GM19238 (cell line): ENCODE results near the gene ARHGAP18.
"Not testable (repeated sequence)": the region's sequence is repeated elsewhere in the genome, so short reads cannot be mapped to it uniquely, and the experiment has no call there.

Source experiments
- DNase-seq: peaks from one replicate; pipeline ENCODE4 v3.0.0; 2011; ENCODE audit warnings: low spot score; ENCODE audit not compliant: insufficient read length

The ARHGAP18 gene

DNA sequence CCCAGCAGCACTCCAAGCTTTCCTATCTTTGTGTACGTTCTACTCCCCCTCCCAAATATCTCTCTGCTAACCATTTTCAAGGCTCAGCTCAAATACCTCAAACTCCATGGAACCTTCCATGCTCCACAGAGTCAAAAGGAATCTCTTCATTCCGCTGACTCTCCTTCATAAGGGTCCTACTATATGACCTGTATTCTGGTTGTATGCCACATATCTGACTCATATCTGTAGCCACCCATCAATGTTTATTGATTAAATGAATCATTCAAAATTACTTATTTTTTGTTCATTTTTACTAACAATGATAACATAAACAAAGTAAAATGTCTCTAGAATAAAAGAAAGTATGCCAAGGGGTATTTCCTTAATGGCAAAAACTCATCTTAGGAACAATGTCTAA, 123.2 kb downstream of the ARHGAP18 start:
- DNase-seq, result no peak

DNA sequence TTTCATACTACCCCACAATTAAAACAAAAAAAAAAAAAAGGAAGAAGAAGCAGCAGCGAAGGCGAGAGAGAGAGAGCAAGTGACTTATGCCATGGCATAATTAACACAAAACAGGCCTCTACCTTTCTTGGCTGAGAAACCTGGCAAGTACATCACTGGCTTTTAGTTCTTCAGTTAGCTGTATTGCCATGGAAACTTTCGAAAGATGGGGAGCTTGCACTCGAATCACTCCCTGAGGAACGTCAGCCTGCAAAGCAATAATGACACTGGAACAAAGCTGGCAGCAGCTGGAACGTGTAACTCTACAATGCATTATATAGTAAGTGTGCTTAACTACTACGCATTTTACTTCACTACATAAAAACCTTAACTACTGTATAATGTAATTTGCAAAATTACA, 126.1 kb downstream of the ARHGAP18 start:
- no peak for DNase-seq

DNA sequence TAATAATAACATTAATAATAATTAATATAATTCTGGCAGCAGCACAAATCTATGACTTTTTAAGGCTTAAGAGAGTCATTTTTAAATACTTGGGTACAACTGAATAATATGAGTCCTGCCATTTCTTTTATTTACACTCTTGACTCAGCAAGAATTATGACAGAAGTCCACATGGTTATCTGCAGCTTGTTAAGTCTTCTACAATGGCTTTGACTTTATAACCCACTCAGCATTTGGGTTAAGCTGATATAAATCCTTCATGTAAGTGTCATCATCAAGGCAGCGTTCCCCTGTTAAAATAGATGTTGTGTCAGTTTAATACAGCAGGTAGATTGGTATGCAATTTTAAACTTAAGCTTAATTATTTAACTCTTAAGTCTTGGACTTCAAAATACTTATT, 131.7 kb downstream of the ARHGAP18 start:
- DNase-seq, result no peak

DNA sequence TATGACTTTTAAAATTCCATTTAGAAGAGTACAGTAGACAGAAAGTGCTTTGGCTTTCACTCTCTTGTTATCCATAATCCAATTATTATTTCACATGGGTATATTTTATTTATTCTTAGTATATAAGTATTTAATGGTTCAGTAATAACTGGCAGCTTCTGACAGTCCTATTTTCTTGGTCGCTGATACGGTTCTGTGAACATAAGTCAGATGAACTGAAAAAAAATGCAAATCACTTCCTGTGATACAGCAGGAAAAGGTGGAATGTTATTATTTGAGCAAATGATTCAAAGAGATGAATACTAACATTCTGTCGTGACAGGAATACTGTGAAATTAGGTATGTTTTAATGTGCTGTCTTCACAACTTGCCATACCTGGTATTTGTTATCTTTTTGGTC, 132.3 kb downstream of the ARHGAP18 start:
- DNase-seq, result no peak

DNA sequence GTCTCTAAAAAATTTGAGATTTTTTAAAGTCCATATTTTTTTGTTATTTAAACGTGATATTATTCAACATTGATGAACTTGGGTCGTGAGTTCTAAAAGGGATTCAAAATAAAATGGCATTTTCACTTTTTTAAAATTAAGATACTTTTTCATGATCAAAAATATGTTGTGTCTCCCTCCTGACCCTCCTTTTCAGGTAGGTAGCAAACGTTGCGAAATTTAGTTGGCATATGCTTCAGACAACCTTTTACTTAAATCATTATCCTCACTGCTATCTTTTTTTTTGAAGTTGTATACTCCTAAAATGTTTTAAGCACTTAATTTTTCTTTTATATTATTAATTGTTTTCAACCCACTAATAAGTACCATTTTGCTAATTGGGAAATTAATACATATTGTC, 133.5 kb downstream of the ARHGAP18 start:
- DNase-seq, result no peak

DNA sequence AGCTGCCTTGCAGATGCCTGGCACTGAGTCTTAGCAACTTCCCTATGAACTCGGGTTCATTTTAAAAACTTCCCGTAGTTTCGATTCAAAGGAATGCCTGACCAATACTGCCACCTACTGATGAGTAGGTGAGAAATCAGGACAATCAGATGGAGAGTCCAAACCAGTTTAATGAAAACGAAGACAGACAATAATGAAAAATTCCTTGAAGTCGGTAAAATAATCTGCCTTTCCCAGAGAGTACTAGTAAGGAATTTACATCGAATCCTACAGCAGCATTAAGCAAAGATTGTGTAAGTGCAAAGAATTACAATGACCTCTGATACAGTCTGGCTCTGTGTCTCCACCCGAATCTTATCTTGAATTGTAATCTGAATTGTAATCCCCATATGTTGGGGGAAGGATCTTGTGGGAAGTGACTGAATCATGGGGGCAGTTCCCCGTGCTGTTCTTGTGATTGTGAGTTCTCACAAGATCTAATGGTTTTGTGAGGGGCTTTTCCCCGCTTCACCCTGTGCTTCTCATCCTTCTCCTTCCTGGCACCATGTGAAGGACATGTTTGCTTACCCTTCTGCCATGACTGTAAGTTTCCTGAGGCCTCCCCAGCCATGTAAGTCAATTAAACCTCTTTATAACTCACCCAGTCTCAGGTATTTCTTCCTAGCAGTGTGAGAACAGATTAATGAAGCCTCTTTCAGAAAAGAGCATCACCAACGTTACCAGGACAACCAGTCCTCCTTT, 134.4 kb downstream of the ARHGAP18 start:
- no peak for DNase-seq

DNA sequence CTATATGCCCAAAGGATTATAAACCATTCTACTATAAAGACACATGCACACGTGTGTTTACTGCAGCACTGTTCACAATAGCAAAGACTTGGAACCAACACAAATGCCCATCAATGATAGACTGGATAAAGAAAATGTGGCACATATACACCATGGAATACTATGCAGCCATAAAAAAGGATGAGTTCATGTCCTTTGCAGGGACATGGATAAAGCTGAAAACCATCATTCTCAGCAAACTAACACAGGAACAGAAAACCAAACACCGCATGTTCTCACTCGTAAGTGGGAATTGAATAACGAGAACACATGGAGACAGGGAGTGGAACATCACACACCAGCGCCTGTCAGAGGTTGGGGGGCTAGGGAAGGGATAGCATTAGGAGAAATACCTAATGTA, 135.4 kb downstream of the ARHGAP18 start:
- not testable (repeated sequence) for DNase-seq

DNA sequence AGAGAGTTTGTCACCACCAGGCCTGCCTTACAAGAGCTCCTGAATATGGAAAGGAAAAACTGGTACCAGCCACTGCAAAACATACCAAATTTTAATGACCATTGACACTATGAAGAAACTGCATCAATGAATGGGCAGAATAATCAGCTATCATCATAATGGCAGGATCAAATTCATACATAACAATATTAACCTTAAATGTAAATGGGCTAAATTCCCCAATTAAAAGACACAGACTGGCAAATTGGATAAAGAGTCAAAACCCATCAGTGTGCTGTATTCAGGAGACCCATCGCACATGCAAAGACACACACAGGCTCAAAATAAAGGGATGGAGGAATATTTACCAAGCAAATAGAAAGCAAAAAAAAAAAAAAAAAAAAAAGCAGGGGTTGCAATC, 139.0 kb downstream of the ARHGAP18 start:
- DNase-seq, result not testable (repeated sequence)

DNA sequence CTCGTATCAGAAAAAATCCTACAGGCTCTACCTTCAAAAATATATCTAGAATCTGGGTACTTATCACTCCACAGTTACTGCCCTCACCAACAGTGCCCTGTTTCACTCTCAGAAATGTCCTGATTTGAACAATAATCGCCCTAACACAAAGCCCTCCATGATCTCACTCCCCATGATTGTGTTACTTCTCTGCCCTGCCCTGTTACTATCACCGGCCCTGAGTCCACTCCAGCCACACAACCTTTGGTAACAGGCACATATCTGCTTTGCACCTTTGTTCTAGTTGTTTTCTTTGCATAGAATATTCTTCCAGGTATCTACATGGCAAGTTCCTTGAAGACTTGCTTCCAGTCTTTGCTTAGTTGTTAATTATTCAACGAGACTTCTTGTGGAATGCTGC, 142.0 kb downstream of the ARHGAP18 start:
- no peak for DNase-seq

DNA sequence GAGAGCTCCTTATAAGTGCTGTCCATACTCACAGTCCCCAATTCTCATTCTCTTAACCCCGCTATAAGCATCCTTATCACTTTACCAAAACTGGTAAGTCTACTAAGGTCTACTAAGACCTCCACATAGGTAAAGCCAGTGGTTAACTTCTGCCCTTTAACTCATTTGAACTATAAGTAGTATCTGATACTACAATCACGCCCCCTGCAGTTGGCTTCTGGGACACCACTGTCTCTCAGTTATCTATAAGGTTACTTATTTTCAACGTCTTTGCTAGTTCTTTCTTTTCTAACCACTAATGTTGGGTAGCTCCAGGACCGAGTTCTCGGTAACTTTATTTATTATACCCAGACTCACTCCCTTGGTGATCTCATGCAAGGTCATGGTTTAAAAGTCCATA, 142.6 kb downstream of the ARHGAP18 start:
- no peak for DNase-seq

DNA sequence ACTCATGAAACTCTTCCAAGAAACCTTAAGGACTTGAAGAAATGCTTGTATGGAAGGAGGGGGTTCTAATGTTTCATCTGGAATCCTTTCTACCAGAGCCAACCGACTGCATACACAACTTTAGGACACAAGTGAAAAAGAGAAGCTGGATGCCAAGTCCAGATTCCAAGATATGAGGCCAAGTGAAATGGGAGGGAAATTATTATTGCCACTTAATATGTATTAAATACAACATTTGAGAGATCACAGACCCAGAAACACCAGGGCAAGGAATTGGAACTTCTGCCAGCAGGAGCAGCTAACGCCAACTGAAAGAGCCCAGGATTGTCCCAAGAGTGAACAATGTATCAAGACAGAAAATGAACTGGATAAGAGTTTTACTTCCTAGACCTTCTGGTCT, 144.2 kb downstream of the ARHGAP18 start:
- DNase-seq, result no peak

DNA sequence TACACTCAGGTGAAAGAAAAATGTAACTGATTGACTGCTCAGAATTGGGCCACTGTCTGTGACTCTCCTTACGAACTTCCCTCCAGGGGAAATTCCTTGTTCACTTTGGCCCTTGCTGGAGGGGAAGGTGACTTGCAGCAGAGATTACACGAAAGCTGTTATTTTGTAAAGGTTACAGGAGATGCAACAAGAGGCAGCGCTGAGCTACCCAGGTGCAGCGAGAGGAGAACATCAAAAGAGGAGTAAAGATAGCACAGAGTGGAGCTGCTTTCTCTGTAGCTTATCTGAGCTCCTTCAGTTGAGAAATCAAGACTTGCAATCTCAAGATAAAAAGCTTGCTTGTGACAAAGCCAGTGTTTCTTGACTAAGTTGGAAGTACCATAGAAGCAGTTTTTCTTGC, 144.6 kb downstream of the ARHGAP18 start:
- DNase-seq, result no peak

DNA sequence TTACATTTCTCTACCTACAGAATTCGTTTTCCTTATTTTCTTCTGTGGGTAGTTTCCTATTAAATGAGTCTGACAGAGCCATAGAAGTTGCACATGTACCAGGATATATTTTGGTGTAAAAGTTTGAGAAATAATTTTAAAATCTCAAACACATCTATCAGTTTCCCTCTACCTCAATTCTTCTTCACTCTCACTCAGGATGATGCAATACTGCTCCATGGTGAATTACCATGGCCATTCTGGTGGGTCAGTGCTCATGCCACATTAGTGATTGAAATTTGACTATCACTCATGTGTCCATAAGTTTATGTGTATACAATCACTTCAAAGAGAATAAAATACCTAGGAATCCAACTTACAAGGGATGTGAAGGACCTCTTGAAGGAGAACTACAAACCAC, 151.7 kb downstream of the ARHGAP18 start:
- DNase-seq, result no peak

DNA sequence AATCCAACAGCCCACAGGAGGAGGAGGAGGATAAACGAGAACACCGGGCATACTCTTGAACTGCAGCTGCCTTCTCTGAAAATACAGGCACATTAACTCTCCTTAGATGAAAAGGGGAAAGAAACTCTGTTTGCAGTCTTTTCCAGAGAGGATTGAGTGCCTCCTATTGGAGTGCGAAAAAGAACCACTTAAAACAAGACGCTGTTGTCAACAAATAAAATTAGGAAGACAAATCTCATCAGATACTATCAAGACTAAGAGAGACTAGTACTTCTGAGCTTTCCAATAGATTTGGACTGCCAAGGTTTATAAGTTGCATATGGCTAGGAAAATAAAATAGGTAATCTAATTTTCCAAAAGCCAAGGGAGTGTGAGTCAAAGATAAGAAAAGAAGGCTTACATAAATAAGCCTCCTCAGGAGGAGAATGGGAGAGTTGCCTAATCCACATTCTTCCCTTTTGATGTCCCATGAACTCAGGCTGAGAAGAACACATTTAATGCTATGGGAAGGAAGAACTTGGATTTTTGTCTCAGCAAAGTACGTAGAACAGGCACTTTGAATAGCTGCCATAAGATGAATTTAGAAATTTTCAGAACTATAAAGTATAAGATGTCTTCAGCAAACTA, 154.7 kb downstream of the ARHGAP18 start:
- DNase-seq, result no peak

DNA sequence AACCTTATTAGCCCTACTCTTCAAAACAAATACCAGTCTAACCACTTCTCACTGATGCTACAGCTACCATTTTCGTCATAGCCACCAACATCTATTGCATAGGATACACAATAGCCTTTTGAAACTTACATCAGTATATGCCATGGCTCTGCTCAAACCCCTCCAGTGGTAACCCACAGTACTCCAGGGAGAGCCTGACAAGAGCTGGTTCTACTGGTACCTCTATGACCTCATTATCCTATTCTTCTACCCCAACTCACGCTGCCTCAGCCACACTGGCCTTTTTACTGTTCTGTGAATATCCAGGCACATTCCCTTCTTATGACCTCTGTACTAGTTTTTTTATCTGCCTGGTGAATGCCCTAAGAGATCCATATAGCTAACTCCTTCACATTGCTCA, 157.6 kb downstream of the ARHGAP18 start:
- DNase-seq, result no peak

DNA sequence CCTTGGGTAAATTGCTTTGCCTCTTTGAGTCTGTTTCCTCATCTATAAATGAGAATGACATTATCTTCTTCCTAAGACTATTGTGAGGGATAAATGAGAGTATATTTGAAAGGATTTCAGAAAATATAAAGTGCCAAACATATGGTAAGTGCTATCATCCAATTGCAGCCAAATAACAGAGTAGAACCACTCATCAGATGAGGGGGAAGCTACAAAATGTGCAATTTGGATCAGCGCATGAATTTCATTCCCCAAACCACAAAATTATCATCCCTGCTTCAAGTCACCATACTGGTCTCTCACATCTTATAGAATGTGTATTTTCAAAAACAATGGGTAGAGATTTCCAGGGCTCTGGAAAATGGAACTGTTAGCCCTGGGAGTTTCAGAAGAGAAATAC, 158.5 kb downstream of the ARHGAP18 start:
- DNase-seq, result no peak

DNA sequence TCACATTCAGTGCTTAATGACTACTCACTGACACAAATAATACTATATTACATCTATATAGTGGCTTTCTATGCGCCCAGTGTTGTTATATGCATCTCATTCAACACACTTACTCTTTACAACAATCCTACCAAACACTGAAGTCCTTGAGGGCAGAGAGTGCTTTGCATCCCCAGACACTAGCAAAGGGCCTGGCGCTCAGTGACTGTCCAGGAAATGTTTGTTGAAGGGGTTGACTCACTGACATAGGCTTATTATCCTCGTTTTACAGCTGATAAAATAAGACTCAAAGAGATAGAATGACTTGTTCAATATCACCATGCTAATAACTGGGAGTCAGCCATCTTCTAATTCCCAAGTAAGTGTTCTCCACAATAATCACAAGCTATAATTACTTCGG, 163.3 kb downstream of the ARHGAP18 start:
- DNase-seq, result no peak

DNA sequence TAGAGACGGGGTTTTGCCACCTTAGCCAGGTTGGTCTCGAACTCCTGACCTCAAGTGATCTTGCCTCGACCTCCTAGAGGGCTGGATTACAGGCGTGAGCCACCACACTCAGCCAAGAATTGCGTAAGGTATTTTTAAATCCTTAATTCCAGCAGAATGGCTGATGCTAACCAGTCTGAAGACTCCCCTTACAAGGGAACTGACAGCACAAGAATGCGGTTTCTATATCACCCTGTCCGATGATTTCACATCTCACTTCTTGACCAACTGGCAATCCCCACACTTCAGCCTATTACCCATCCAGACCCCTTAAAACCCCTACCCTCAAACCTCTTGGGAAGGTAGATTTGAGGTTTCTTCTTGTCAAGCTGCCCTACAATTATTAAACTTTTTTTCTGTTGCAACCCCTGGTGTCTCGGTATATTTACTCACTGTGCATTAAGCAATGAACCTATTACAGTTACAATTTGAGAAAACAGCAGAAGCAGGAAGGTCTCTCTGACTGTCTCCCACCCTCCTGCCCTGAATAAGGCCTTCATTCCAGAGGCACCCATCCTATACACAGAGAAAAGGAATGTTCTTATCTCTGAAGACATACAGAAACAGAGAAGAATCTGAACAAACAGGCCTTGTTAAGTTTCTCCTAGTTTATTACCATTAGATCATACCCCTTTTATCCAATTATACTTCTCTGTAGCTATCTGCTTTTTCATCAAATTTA, 164.9 kb downstream of the ARHGAP18 start:
- no peak for DNase-seq

DNA sequence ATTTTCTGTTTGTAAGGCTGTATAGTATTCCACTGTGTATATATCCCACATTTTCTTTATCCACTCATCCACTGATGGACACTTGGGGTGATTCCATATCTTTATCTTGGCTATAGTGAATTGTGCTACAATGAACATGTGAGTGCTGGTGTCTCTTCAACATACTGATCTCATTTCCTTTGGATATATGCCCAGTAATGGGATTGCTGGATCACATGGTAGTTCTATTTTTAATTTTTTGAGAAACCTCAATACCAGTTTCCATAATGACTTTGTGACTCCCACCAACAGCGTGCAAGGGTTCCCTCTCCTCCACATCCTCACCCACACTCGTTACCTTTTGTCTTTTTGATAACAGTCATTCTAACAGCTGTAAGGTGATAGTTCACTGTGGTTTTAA, 166.0 kb downstream of the ARHGAP18 start:
- no peak for DNase-seq

DNA sequence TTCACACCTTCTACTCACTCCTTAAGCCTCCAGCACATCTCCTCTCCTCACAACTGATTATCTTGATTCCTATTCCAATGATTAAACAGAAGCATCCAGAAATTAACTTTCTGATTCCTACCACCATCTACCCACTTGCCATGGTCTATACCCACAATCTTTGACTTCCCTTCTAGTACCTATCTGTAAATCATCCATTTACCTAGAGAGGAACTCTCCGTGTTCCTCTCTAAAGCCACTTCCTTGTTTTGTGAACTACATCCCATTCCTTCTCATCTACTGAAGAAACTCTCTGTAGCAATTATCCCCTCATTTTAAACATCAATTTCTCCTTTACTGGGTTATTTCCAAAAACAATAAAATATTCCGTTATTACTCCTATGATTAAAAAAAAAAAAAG, 167.3 kb downstream of the ARHGAP18 start:
- DNase-seq, result no peak

DNA sequence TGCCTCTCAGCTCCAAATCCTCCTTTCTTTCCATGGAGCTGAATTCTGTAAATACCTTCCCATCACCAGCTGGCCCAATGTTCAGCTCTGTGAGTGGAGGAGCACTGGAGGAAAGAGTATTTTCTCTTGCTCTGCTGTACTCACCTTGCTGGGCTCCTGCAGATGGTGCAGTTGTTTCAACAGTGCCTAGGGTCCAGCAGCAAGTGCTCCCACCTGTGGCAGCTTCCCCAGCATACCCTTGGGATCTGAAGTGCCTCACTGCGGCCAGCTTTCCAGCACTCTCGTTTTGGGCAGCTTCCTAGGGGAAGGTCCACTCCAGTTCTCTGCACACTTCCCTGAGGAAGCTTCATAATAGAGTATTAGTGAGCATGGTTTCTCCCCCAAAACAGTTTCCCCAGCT, 170.9 kb downstream of the ARHGAP18 start:
- DNase-seq, result no peak

DNA sequence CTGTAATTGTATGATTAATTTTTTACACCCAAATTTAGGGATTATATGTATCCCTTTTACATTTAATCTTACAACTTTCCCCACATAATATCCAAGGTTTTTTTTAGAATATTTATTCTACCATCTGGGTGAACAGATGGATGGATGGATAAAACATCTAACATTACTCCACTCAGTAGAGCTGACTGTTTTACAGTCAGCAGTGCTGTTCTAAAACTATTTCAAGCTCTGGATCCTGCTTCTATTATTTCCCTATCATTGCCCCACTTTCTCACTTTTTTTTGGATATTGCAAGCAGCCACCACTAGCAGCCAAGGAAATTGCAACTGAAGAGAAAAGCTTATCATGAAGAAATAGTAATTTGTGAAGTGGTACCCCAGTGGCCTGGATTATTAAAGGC, 173.7 kb downstream of the ARHGAP18 start:
- DNase-seq, result no peak

DNA sequence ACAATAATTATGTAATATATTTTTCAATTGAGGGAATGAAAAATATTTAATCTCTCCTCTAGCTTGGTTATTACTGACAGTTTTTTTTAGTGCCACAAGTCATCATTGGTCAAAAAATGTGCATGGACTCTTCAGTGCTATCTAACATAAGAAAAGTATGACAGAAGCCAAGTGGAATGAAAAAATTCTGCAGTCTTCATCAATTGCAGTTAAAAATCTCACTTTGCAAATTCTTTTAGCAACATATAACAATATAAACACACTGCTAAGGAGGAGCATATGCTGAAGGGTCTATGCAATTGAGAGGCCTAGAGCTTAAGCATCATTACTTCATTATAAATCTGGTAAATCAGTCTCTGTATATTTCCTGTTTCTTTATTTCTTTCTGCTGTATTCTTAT, 175.1 kb downstream of the ARHGAP18 start:
- DNase-seq, result no peak
